RWPE2 (cell line): Measurements from ENCODE around the gene CFAP97D1.

ENCODE experiments used
- ATAC-seq: fragments of 200-7000 bp; cut with Tn5 transposase; 3 replicates; pipeline ENCODE4 v1.9.1; 2021; ENCODE audit warnings: low read depth
- DNase-seq: peaks from one replicate; pipeline ENCODE4 v3.0.0-alpha.2; 2020; ENCODE audit warnings: low spot score
- H3K27ac ChIP-seq: fragments of 450-650 bp; 2 replicates; pipeline ENCODE4 v1.5.1; 2017; ENCODE audit warnings: mild to moderate bottlenecking; ENCODE audit not compliant: poor library complexity, severe bottlenecking
- H3K27me3 ChIP-seq: fragments of 250-450 bp; sonication (Bioruptor Pico); 2 replicates; pipeline ENCODE4 v1.5.1; 2021; ENCODE audit warnings: mild to moderate bottlenecking, moderate library complexity; ENCODE audit not compliant: insufficient read depth, poor library complexity, severe bottlenecking
- H3K36me3 ChIP-seq: fragments of 250-450 bp; sonication (Bioruptor Pico); 2 replicates; pipeline ENCODE4 v1.5.1; 2020; ENCODE audit warnings: low read depth, mild to moderate bottlenecking, moderate library complexity
- H3K4me1 ChIP-seq: fragments of 250-450 bp; sonication (Bioruptor Pico); 2 replicates; pipeline ENCODE4 v1.5.1; 2021; ENCODE audit warnings: mild to moderate bottlenecking, moderate library complexity; ENCODE audit not compliant: insufficient read depth, poor library complexity, severe bottlenecking
- H3K4me3 ChIP-seq: fragments of 250-450 bp; sonication (Bioruptor Pico); 2 replicates; pipeline ENCODE4 v1.5.1; 2021; ENCODE audit warnings: mild to moderate bottlenecking, moderate library complexity; ENCODE audit not compliant: severe bottlenecking
- H3K9me3 ChIP-seq: fragments of 250-450 bp; sonication (Bioruptor Pico); 2 replicates; pipeline ENCODE4 v1.5.1; 2021; ENCODE audit warnings: mild to moderate bottlenecking, moderate library complexity; ENCODE audit not compliant: severe bottlenecking
- CTCF ChIP-seq: fragments of 450-650 bp; IDR thresholded peaks from one replicate; pipeline ENCODE4 v1.5.1; 2017; ENCODE audit warnings: mild to moderate bottlenecking, moderate library complexity; ENCODE audit not compliant: poor library complexity, severe bottlenecking

CFAP97D1 gene

GRCh38 chr17:43784068-43784467, 3.8 kb downstream of the CFAP97D1 start:
- ATAC-seq (no peak), DNase-seq (no peak)
- H3K4me3 ChIP-seq = no peak overlapping the region
- no peak for TF ChIP-seq CTCF
- no peaks in the 10 kb centered on the region for H3K27me3 ChIP-seq
- H3K4me1 ChIP-seq = peaks cover 10% of the 10 kb centered on the region
- H3K27ac ChIP-seq = no peak overlapping the region
- H3K9me3 ChIP-seq = no peaks in the 10 kb centered on the region
- no peaks in the 10 kb centered on the region for H3K36me3 ChIP-seq

- no peaks in the 10 kb centered on the region for H3K36me3 ChIP-seq
- DNase-seq = no peak
- no peak overlapping the region for H3K27ac ChIP-seq
- no peak for ATAC-seq
- H3K9me3 ChIP-seq = no peaks in the 10 kb centered on the region
- H3K4me3 ChIP-seq = no peak overlapping the region
- peaks cover 10% of the 10 kb centered on the region for H3K4me1 ChIP-seq
- H3K27me3 ChIP-seq = no peaks in the 10 kb centered on the region
- TF ChIP-seq CTCF = no peak
Measured at GRCh38 chr17:43784628-43785101, 4.4 kb downstream of the CFAP97D1 start.

GRCh38 chr17:43787728-43788127, 7.5 kb downstream of the CFAP97D1 start:
- Histone ChIP-seq H3K9me3 (no peaks in the 10 kb centered on the region), H3K27me3 (no peaks in the 10 kb centered on the region), H3K27ac (no peak overlapping the region), H3K4me3 (no peak overlapping the region), H3K36me3 (no peaks in the 10 kb centered on the region), H3K4me1 (peaks cover 19% of the 10 kb centered on the region)
- TF ChIP-seq CTCF = no peak
- ATAC-seq (no peak), DNase-seq (no peak)

DNA sequence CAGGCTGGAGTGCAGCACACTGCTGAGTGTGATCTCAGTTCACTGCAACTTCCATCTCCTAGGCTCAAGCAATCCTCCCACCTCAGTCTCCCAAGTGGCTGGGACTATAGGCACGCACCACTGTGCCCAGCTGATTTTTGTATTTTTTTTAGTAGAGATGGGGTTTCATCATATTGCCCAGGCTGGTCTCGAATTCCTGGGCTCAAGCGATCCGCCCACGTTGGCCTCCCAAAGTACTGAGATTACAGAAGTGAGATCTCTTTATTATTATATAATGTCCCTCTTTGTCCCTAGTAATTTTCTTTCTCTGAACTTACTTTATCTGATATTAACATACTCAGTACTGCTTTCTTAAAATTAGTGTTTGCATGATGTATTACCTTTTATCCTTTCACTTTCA, 8.3 kb downstream of the CFAP97D1 start:
- Histone ChIP-seq H3K9me3 (no peaks in the 10 kb centered on the region), H3K27me3 (no peaks in the 10 kb centered on the region), H3K4me3 (no peak overlapping the region), H3K4me1 (peaks cover 18% of the 10 kb centered on the region), H3K36me3 (no peaks in the 10 kb centered on the region), H3K27ac (no peak overlapping the region)
- TF ChIP-seq CTCF = no peak
- ATAC-seq (no peak), DNase-seq (no peak)

DNA sequence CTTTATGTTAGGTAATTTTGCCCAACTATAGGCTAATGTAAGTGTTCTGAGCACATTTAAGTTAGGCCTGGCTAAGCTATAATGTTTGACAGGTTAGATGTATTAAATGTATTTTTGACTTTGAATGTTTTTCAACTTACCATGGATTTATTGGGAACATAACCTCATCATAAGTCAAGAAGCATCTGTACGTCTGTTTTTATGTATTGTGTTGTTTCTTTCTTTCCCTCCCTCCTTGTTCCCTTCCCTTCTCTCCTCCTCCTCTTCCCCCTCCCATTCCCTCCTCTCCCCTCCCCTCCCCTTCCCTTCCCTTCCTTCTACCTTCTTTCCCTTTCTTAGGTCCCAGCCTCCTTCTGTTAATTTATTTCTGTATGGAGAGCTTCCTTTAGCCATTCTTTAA, 9.2 kb downstream of the CFAP97D1 start:
- Histone ChIP-seq H3K4me3 (no peak overlapping the region), H3K27me3 (no peaks in the 10 kb centered on the region), H3K36me3 (no peaks in the 10 kb centered on the region), H3K4me1 (peaks cover 9% of the 10 kb centered on the region), H3K27ac (no peak overlapping the region), H3K9me3 (no peaks in the 10 kb centered on the region)
- DNase-seq (no peak), ATAC-seq (no peak)
- TF ChIP-seq CTCF = no peak
